Gastrocnemius medialis (tissue), 4 donors: ENCODE results near the gene SORBS1. TPM values are rescaled to one million over a fixed set of nuclear protein-coding genes. Genes with fewer than 3 reads are reported as not detected.

Experiments
- ATAC-seq, 2 donors: fragments of 150-250 bp; one replicate each; pipeline ENCODE4 v1.9.1; 2016
- DNase-seq, 2 donors: peaks; one replicate each; pipeline ENCODE4 v3.0.0-alpha.2; 2019
- H3K27ac ChIP-seq, 4 donors: fragments of 200-600 bp; sonication (generic); 1 replicate in 1 of 4; 2 replicates in 3 of 4; pipeline ENCODE4 v1.5.1; 2016 to 2018; ENCODE audit warnings: mild to moderate bottlenecking in 2 of 4, moderate library complexity in 1 of 4
- H3K27me3 ChIP-seq, 3 donors: fragments of 200-600 bp; sonication (generic) in 2 of 3; 1 replicate in 1 of 3; 2 replicates in 2 of 3; pipeline versions ENCODE4 v1.5.1 to v1.6.0; 2016 to 2019; ENCODE audit warnings: mild to moderate bottlenecking in 1 of 3, moderate library complexity in 1 of 3
- H3K36me3 ChIP-seq, 2 donors: fragments of 200-600 bp; sonication (generic) in 1 of 2; one replicate each; pipeline ENCODE4 v1.5.1; 2017 to 2018
- H3K4me1 ChIP-seq, 2 donors: fragments of 200-600 bp; sonication (generic) in 1 of 2; one replicate each; pipeline ENCODE4 v1.5.1; 2016 to 2017; ENCODE audit warnings: mild to moderate bottlenecking in 2 of 2
- H3K4me3 ChIP-seq, 4 donors: fragments of 200-600 bp; sonication (generic) in 3 of 4; 1 replicate in 1 of 4; 2 replicates in 3 of 4; pipeline ENCODE4 v1.5.1; 2016 to 2019; ENCODE audit warnings: mild to moderate bottlenecking in 2 of 4
- H3K9me3 ChIP-seq, 3 donors: fragments of 200-600 bp; sonication (generic) in 2 of 3; 1 replicate in 1 of 3; 2 replicates in 2 of 3; pipeline ENCODE4 v1.5.1; 2016 to 2019
- CTCF ChIP-seq, 5 experiments: fragments of 450-650 bp in 3 of 5; fragments of 200-600 bp in 2 of 5; sonication (generic) in 2 of 5; IDR thresholded peaks in 4 of 5; conservative IDR thresholded peaks in 1 of 5; 1 replicate in 4 of 5; 2 replicates in 1 of 5; pipeline ENCODE4 v1.5.1; 2016 to 2019; ENCODE audit warnings: antibody characterized with exemption in 5 of 5, mild to moderate bottlenecking in 3 of 5, moderate library complexity in 3 of 5
- POLR2A ChIP-seq, 2 donors: fragments of 450-650 bp; IDR thresholded peaks; one replicate each; pipeline ENCODE4 v1.6.1; 2017; ENCODE audit warnings: antibody characterized with exemption in 2 of 2, mild to moderate bottlenecking in 2 of 2, moderate library complexity in 2 of 2
- in situ Hi-C, 4 donors: fragments of 200-750 bp; cut with MboI; loops; one replicate each; pipeline versions ENCODE4 v1.15.0 to v1.8.0; 2017; ENCODE audit warnings: low sequenced_read_pairs in 4 of 4
- intact Hi-C: fragments of 100-400 bp; cut with DNase I; formaldehyde crosslinking; loops from one replicate; pipeline ENCODE4 v1.15.1; 2023; ENCODE audit warnings: low total_unique reads
- total RNA-seq, 4 donors: library from RNA; depleted of rRNA; stranded (reverse); fragments of >200 nt; gene quantifications; one replicate each; pipeline versions ENCODE4 v1.1.0 to v1.2.3, GENCODE V29; 2016

SORBS1 gene
- total RNA-seq, 4 donors from 2014 or later = 146 to 331 (median 186) TPM

- intact Hi-C loops = no loop called here
Observed at GRCh38 chr10:95264227-95265051, 296.7 kb downstream of the SORBS1 start.

GRCh38 chr10:95263864-95264226 lies 297.3 kb downstream of the SORBS1 start:
- TF ChIP-seq CTCF (IDR thresholded peaks at IDR 0.05 in 4 of 5, conservative IDR thresholded peaks at IDR 0.05 in 1 of 5) (no peak), POLR2A (IDR thresholded peaks at IDR 0.05) (no peak)
- intact Hi-C loops = no loop called here
- Histone ChIP-seq H3K36me3 (peaks cover 4 to 68% of the 10 kb centered on the region in 2 donors), H3K27ac (peak overlapping the region; percentile 67 to 97 (median 92)), H3K27me3 (no peaks in the 10 kb centered on the region), H3K9me3 (no peaks in the 10 kb centered on the region), H3K4me1 (peaks cover 64 to 77% of the 10 kb centered on the region in 2 donors), H3K4me3 (no peak overlapping the region)
- DNase-seq = no peak
- no peak for ATAC-seq
- in situ Hi-C loops = no loop called here

More at GRCh38 chr10:95264227-95265051, 296.7 kb downstream of the SORBS1 start:
- peaks cover 64 to 77% of the 10 kb centered on the region in 2 donors for H3K4me1 ChIP-seq
- peaks cover 4 to 65% of the 10 kb centered on the region in 2 donors for H3K36me3 ChIP-seq
- in situ Hi-C loops = no loop called here
- DNase-seq (no peak), ATAC-seq (no peak)
- H3K27me3 ChIP-seq = no peaks in the 10 kb centered on the region
- no peaks in the 10 kb centered on the region for H3K9me3 ChIP-seq
- no peak overlapping the region for H3K4me3 ChIP-seq
- TF ChIP-seq POLR2A (IDR thresholded peaks at IDR 0.05) (no peak), CTCF (IDR thresholded peaks at IDR 0.05 in 4 of 5, conservative IDR thresholded peaks at IDR 0.05 in 1 of 5) (no peak)
- H3K27ac ChIP-seq = peak overlapping the region; percentile 57 to 97 (median 92)

GRCh38 chr10:95262763-95263518 lies 298.2 kb downstream of the SORBS1 start:
- Histone ChIP-seq H3K27me3 (no peaks in the 10 kb centered on the region), H3K4me1 (peaks cover 58 to 70% of the 10 kb centered on the region in 2 donors), H3K4me3 (no peak overlapping the region), H3K9me3 (no peaks in the 10 kb centered on the region), H3K27ac (peak overlapping the region; percentile 67 to 97 (median 92)), H3K36me3 (peaks cover 1 to 67% of the 10 kb centered on the region in 2 donors)
- DNase-seq (no peak), ATAC-seq (no peak)
- in situ Hi-C loops = no loop called here
- no peak for TF ChIP-seq CTCF (IDR thresholded peaks at IDR 0.05 in 4 of 5, conservative IDR thresholded peaks at IDR 0.05 in 1 of 5)
- no peak for TF ChIP-seq POLR2A (IDR thresholded peaks at IDR 0.05)
- intact Hi-C loops = no loop called here

- peaks cover 0 to 74% of the 10 kb centered on the region in 2 donors for H3K36me3 ChIP-seq
- in situ Hi-C loops = no loop called here
- peak; percentile 86 to 88 for ATAC-seq
Observed at GRCh38 chr10:95261926-95262325, 299.2 kb downstream of the SORBS1 start.

More at GRCh38 chr10:95261926-95262325, 299.2 kb downstream of the SORBS1 start:
- no peaks in the 10 kb centered on the region for H3K9me3 ChIP-seq
- H3K4me1 ChIP-seq = peaks cover 54 to 60% of the 10 kb centered on the region in 2 donors
- TF ChIP-seq CTCF (IDR thresholded peaks at IDR 0.05 in 4 of 5, conservative IDR thresholded peaks at IDR 0.05 in 1 of 5) (no peak), POLR2A (IDR thresholded peaks at IDR 0.05) (no peak)
- peak; percentile 67 to 75 for DNase-seq
- intact Hi-C loops = no loop called here
- H3K4me3 ChIP-seq = no peak overlapping the region
- H3K27ac ChIP-seq = peak overlapping the region; percentile 67 to 97 (median 92)
- no peaks in the 10 kb centered on the region for H3K27me3 ChIP-seq

Other genes starting within 250 kb of the SORBS1 start
- 1 to 10 TPM; 2.6 to 6.7 (median 5.7) TPM for gene ALDH18A1, start 95.3 kb upstream of the SORBS1 start, total RNA-seq
- gene TCTN3, start 132.6 kb upstream of the SORBS1 start, total RNA-seq = 1 to 10 TPM; 6.3 to 8.6 (median 6.8) TPM
- 1 to 10 TPM; 1.7 to 6.9 (median 3.8) TPM for gene ENTPD1, start 194.8 kb upstream of the SORBS1 start, total RNA-seq